Stimulated activated CD4-positive, alpha-beta T cell treated with anti-CD3 and anti-CD28 coated beads, Interleukin-4, amount 100 ng/mL, for 4 hours (primary cell): ENCODE measurements around the gene CTBP2.

ENCODE experiments used
- DNase-seq, 2 experiments: peaks; one replicate each; pipeline ENCODE4 v3.0.0-alpha.2; 2020

CTBP2 gene

DNA sequence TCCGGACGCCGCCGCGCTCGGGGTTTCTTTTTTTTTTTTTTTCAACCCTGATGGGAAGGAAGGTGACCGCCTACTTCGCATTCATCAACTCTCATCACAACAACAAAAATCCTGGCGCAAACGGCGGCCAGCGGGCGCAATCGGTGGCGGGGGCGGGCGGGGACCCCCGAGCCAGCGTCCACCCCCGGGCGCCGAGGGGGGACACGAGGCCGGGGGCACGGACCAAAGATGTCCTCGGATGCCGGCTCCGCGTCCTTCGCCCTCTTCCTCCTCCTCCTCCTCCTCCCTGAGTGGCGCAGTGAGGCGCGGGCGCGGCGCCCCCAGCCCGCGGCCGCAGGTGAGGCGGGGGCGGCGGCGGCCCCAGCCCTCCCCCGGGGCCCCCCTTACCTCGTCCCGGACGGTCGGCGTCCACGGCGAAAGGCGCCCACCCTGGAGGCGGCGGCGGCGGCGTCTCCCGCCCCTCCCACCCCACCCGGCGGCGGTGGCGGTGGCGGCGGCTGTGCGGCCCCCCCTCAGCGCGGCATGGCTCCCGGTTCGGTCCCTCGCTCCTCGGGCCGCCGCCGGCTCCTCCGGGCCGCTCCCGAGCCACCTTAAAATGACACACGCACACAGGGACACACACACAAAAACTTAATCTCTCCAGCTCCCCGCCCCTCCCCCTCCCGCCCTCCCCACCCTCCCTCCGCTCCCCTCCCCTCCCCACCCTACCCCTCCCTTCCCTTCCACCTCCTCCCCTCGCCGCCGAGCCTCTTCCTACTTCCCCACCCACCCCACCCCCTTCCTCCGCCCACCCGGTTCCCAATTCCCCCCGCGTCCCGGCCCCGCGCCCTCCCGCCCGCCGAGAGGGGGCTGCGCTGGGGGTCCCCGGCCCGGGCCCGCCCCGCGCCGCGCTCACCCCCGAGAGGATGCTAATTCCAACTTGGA, at the start of gene CTBP2:
Gene CTBP2 (minus strand): TSS at position 632 of the 924 bp plus-strand sequence.
- DNase-seq = no peak

DNA sequence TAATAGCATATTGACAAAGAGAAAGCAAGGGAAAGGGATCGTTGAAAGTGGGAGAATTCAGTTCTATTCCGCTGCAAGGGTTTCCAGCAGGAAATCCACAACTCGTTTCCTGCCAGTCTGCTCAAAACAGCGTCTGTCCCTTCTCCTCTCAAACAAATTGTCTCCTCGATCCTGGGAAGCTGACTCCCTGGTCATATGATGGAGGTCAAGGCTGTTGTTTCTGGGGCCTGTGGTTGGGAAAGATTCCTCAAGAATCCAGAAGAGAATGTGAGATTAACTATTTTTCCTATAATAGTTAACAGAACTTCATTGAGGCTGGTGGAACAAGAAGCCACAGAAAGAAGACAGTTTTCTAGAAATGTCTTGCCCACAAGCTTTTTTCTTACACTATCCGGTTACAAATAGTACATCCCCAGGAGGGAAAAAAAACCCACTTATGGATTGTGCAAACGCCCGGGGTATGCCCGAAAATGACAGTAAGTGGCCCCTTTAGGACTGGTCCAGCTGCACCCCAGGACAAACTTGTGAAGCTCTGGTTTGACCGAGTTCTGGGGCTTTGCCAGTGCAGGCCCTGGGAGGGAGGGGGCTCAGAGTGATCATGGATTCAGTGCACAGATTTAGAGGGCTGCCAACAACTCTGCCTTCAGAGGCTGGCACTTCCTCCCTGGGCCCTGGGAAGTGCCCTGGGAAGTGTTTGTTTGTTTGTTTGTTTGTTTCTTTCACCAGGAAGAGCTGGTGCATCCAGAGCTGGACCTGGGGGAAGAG, 49.4 kb upstream of the CTBP2 start:
- DNase-seq = no peak

GRCh38 chr10:125208854-125209565, 48.6 kb upstream of the CTBP2 start:
- DNase-seq = no peak

DNA sequence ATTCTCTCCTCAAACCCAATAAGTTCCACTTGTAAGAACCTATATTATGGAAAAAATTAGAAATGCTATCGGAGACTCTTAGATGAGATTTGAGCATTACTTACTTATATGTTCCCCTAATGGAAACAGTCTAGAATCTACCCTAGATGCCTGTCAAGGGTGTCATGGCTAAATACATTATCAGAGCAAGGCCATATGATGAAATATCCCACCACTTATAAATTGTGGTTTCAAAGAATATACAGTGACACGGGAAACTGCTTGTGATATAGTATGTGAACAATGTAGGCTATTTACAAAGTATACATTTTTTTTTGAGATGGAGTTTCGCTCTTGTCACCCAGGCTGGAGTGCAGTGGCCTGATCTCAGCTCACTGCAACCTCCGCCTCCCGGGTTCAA, 46.3 kb upstream of the CTBP2 start:
- DNase-seq = no peak

DNA sequence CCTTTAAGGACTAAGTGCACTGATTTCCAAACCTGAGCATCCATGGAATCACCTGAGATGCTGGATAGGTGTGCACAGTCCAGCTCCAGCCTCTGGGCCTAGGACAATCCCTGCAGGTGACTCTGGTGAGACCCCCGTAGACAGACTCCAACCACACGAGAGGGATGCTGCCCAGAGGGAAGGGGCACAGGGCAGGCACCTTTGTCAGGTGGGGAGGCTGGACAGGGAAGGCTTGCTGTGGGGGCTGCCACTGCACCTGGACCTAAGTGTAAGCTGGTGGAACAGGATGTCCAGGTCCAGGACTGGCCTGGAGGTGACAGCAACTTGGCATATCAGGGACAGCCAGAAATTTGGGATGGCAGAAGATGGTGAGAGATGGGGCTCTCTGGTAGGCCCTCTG, 45.1 kb upstream of the CTBP2 start:
- no peak for DNase-seq

DNA sequence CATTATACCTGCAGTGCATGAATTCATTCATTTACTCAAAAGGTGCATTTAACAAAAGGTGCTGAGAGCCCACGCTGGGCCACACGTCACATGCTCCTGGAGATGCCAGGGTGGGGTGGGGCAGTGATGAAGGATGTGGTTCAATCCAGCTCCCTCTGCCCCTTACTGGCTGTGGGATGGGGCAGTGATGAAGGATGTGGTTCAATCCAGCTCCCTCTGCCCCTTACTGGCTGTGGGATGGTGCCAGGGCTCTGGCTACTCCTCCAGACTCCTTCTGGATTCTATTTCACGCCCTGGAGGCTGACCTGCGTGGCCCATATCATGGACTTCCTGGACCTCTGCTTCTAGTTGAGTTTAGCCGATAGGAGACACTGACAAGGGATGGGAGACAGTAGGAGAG, 44.0 kb upstream of the CTBP2 start:
- no peak for DNase-seq

- no peak for DNase-seq
Measured at GRCh38 chr10:125203186-125203800, 42.9 kb upstream of the CTBP2 start.

GRCh38 chr10:125201791-125202622, 41.6 kb upstream of the CTBP2 start:
- DNase-seq = no peak

DNA sequence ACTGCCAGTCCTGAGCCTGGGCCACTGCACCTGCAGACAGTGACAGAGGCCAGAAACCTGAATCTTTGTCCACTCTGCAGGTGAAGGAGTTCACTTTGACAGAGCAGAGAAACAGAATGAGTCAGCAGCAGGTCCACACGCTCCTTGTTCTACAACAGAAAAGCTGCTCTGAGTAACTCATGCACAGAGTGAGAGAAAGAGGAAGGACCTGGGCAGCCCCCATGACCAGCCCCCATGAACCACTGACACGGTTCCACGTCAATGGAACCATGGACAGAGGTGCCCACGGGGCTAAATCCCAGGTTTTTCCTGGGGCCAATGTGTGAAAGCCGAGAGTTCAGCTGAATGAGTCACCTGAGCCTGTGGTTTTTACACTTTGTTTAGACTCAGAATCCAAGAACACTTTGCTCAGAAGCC, 40.8 kb upstream of the CTBP2 start:
- DNase-seq = no peak

GRCh38 chr10:125200396-125200795, 40.0 kb upstream of the CTBP2 start:
- no peak for DNase-seq

DNA sequence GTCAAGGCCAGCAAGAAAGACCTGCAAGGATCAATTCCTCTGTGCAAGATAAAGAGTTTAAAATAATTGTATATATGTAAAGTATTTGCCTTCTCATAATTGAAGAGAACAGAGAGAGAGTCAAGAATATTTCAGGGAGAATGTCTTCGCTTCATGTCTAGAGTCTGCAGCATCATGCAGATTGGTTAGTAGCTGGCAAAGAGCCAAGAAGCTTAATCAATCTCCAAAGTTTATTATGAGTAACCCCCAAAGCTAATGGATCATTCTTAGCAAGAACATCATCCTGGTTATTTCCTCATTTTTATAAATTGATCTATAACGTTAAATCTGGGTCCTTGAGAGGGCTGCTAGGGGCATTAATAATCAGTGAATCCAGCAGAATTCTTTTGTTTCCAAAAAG, 38.9 kb upstream of the CTBP2 start:
- no peak for DNase-seq

DNA sequence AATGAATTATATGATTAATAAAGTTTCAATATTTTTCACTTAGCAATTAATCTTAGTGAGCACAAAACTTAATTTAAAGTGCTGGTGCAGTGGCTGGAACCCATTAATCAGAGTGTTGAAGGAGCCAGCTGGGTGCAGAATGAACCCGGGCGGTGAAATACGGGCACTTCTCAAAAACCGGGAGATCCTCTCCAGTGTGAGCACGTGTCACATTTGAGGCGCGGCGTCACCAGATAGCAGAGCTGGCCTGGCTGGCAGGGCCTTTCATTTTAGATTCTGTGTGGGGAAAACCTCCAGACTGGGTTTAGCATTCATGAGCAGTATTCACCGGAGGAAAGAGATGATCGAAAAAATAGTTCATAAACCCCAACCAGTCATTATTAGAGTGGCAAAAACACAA, 34.5 kb upstream of the CTBP2 start:
- no peak for DNase-seq

- no peak for DNase-seq
Measured at GRCh38 chr10:125193306-125193877, 33.0 kb upstream of the CTBP2 start.

DNA sequence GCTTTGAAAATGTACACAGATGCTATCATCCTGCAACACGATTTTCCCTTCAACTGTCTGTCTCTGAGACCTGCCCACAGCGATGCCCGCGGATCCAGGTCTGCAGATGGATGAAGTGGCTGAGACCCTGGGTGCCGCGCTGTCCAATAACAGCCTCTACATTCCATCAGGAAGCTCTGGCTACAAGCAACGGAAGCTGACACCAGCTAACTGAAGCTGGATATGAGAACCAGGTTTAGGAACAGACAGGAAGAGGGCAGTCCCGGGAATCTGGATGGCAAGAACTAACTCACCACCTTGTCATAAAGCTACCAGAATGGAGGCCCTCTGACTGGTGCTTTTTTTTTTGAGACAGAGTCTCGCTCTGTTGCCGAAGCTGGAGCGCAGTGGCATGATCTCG, 32.3 kb upstream of the CTBP2 start:
- no peak for DNase-seq

DNA sequence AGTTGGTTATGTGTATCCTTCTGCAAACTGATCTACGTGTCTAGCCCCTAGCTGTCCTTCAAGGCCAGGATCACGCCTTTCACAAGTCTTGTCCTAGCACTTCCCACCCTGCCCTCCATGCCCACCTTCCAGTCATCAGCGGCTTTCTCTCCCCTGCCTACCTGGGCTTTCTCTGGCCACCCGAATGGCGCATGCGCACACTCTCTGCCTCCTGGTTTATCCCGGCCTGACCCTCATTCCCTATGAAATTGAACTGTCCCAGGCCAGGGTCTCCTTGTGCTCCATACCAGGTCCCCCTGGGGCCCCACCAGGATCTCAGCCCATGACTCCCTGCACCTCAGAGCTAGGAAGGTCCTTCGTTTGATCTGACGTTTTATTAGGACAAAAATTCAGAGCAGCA, 31.6 kb upstream of the CTBP2 start:
- DNase-seq = no peak

DNA sequence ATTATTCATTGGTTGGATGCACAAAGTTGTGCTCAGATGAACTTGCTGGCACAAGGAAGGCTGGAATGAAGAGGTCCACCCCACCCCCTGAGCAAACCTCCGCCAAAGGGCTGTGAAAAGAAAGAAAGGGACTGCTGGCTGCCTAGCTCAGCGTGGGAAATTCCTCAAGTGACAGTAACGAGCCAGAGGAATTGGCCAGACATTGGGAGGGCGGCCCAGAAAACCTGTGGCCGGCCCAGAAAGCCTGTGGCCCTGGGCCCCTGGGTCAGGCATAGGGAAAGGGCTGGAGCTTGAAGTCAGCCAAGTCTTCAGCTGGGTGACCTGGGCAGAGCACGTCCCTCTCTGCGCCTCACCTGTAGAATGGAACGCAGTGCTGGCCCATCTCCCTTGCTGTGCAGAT, 30.6 kb upstream of the CTBP2 start:
- DNase-seq = no peak

DNA sequence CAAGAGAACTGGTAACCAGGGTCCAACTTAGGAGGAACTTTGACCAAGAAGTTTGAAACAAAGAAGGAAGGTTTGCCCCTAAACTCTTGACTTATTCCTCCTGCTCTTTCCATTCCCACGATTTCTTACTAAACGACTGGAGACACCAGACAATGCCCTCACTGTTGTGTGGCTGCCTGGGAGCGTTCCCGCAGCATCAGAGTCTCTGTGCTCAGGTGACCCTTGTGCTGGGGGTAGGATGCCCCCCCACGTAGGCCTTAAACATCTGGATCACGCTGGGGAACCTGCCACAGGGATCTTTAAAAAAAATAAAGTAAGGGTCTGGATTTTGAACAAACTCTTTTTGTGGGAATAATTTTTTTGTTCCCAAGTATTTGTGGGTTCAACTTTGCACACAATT, 30.1 kb upstream of the CTBP2 start:
- DNase-seq = no peak

DNA sequence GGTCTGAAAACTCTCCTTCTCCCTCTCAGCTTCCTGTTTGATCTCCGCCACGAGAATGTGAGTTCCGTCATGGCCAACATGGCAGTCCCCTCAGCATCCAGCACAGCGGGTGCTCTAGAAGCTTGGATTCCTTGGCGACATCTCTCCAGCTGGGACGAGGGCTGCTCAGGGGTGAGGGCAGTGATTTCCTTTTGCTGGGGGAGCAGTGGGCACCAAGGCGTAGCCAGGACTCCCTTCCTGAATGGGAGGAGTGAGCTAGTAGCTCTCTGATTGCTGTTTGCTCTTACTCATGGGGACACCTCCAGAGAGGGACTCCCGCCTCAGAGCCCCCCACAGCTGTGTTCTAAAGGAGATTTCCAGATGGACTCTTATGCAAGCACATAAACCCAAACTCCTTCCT, 28.8 kb upstream of the CTBP2 start:
- no peak for DNase-seq

DNA sequence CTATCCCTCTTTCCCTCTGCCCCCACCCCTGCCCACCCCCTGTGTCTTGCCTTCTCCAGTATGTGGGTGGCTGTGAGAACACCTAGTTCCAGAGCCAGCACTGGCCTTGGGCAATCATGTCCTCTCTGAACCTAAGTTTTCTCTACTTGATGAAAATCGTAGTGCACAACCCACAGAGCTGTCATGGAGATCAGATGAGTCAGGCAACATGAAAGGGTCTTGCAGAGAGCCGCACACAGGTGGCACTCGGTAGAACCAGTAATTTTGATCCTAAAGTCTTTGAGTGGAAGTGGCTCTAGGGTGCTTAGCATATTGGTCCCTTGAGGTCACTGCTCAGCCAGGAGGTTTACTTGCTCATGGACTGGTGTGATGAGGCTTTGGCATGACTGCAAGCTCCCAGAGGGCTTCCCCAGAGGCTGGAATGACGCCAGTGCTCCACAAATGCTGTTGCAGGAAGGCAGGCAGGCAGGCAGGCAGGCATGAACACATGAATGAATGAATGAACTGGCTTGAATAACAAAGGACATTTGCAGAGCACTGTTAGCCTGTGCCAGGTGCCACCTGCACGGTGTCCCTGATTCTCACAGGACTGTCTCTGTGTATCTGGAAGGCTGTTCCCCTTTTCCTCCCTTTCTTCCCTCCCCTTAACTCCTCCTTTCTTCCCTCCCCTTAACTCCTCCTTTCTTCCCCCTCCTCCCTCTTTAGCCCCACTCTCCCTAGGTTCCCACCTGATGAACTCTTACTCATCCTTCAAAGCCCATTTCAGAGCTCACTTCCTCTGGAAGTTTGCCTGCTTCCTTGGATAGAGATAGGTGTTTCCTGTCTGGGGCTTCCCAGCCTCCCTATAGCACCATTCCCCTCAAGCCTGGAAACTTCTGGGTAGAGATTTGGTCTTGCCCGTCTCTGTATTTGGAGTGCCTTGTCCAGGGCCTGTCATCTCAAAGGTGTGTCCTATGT, 27.2 kb upstream of the CTBP2 start:
- DNase-seq = no peak

DNA sequence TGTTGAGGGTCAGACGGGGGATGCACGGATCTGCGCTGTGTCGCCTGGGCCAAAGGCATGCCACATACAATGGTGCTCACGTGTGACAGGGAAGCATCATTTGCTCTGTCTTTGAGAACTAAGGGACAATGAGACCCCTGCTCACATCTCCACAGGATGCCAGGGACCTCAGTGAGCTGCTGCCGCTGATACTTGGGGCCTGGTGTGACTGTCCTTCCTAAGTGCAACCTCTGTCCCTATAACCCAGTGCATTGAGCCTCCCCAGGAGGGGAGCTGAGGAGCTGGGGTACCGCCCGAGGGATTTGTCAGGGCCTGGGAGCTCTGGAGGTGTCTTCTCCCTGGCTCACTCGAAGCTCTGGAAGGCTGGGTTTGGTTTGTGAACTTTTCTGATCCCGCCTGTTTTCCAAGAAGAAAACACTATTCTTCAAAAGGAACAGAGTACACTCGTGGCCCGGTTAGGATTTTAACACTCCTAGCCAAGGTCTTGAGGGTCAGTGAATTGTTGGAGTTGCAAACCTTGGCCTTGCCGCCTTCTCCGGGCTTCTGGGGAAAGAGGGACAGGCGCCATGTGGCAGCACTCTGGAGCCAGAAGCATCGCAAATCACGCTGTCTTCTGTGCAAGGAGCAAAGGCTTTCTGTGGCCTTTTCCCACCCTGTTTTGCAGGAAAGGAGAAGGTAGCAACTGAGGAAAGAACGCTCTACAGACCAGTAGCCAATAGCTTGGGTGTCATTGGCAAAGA, 26.2 kb upstream of the CTBP2 start:
- no peak for DNase-seq
